ENCODE results near the gene GPD1L. TPM values are rescaled to one million over a fixed set of nuclear protein-coding genes. Genes with fewer than 3 reads are reported as not detected.

Gene GPD1L
- total RNA-seq, 4 donors from 2014 or later = 54.8 to 114 (median 107) TPM

- TF ChIP-seq CTCF (IDR thresholded peaks at IDR 0.05) = no peak
- DNase-seq (ENCODE audit: low spot score) (no peak), ATAC-seq (ENCODE audit: low FRiP score) (no peak)
Measured at GRCh38 chr3:32123620-32124019, 17.2 kb downstream of the GPD1L start.

- ATAC-seq (ENCODE audit: low FRiP score) (no peak), DNase-seq (ENCODE audit: low spot score) (no peak)
- TF ChIP-seq CTCF (IDR thresholded peaks at IDR 0.05) = no peak
Measured at GRCh38 chr3:32125012-32125411, 18.6 kb downstream of the GPD1L start.

GRCh38 chr3:32126305-32127015 is 20.0 kb downstream of the GPD1L start:
- no peak for ATAC-seq (ENCODE audit: low FRiP score)

GRCh38 chr3:32127219-32127826 is 20.9 kb downstream of the GPD1L start:
- no peak for TF ChIP-seq CTCF (IDR thresholded peaks at IDR 0.05)
- ATAC-seq (ENCODE audit: low FRiP score) (no peak), DNase-seq (ENCODE audit: low spot score) (no peak)

More at GRCh38 chr3:32126305-32127015, 20.0 kb downstream of the GPD1L start:
- DNase-seq (ENCODE audit: low spot score) = no peak
- TF ChIP-seq CTCF (IDR thresholded peaks at IDR 0.05) = no peak

GRCh38 chr3:32128936-32129335 is 22.5 kb downstream of the GPD1L start:
- ATAC-seq (ENCODE audit: low FRiP score) (no peak), DNase-seq (ENCODE audit: low spot score) (no peak)
- TF ChIP-seq CTCF (IDR thresholded peaks at IDR 0.05) = no peak

GRCh38 chr3:32129832-32130231 is 23.4 kb downstream of the GPD1L start:
- no peak for DNase-seq (ENCODE audit: low spot score)
- no peak for ATAC-seq (ENCODE audit: low FRiP score)
- TF ChIP-seq CTCF (IDR thresholded peaks at IDR 0.05) = no peak

GRCh38 chr3:32132121-32132520 is 25.7 kb downstream of the GPD1L start:
- no peak for ATAC-seq (ENCODE audit: low FRiP score)
- no peak for DNase-seq (ENCODE audit: low spot score)
- no peak for TF ChIP-seq CTCF (IDR thresholded peaks at IDR 0.05)

Data from omental fat pad (tissue), 4 donors.